ENCODE measurements around the gene NALCN. TPM values are rescaled to one million over a fixed set of nuclear protein-coding genes. Genes with fewer than 3 reads are reported as not detected.

The NALCN gene
- polyA plus RNA-seq, 3 donors, result not detected

- H3K36me3 Mint-ChIP-seq, result no peaks in the 10 kb centered on the region
- TF ChIP-seq CTCF (IDR thresholded peaks at IDR 0.05), result no peak
- no peaks in the 10 kb centered on the region for H3K4me1 ChIP-seq (ENCODE audit: control insufficient read depth in 1 of 2, insufficient read depth in 2 of 2, low read length in 2 of 2)
- H3K79me2 ChIP-seq (ENCODE audit: insufficient read depth, low read length), result no peaks in the 10 kb centered on the region
- H3K27ac Mint-ChIP-seq, result no peak overlapping the region
- no CpG with 5 or more reads among the region's 2 CpGs for WGBS (ENCODE audit: insufficient coverage)
- H3K9me3 Mint-ChIP-seq, result peaks cover 0 to 3% (median 0%) of the 10 kb centered on the region in 7 donors
- no peak overlapping the region for H3K9ac ChIP-seq (ENCODE audit: insufficient read depth, low read length, poor library complexity, severe bottlenecking)
- H3K4me2 ChIP-seq (replicated peaks; ENCODE audit: extremely low read depth, low read length, poor library complexity, severe bottlenecking), result no peak overlapping the region
- H3K4me3 Mint-ChIP-seq, result no peak overlapping the region
- DNase-seq, result no peak
- H3K36me3 ChIP-seq (replicated peaks in 1 of 2; ENCODE audit: control insufficient read depth in 1 of 2, insufficient read depth in 2 of 2, low read length in 2 of 2), result no peaks in the 10 kb centered on the region
- H3K9me3 ChIP-seq (replicated peaks in 1 of 2; ENCODE audit: control insufficient read depth in 1 of 2, insufficient read depth in 1 of 2, low read length in 2 of 2), result no peaks in the 10 kb centered on the region
- H3K4me3 ChIP-seq (replicated peaks in 1 of 3; ENCODE audit: low read depth in 2 of 3, low read length in 3 of 3), result no peak overlapping the region
- intact Hi-C loops (cut with micrococcal nuclease), result no loop called here
- no peak overlapping the region for H3K27ac ChIP-seq (ENCODE audit: low read depth in 1 of 2, low read length in 2 of 2)
- H3K4me1 Mint-ChIP-seq, result no peaks in the 10 kb centered on the region
- no peak overlapping the region for H2AFZ ChIP-seq (ENCODE audit: insufficient read depth, low read depth, low read length, poor library complexity, severe bottlenecking)
- H3K27me3 Mint-ChIP-seq (ENCODE audit: low read depth in 3 of 3), result peaks cover 8 to 16% (median 14%) of the 10 kb centered on the region in 3 donors
- H4K20me1 ChIP-seq (ENCODE audit: insufficient read depth, low read length), result no peaks in the 10 kb centered on the region
- H3K27me3 ChIP-seq (ENCODE audit: control insufficient read depth in 2 of 2, insufficient read depth in 2 of 2, low read length in 2 of 2), result peaks cover 5 to 15% of the 10 kb centered on the region in 2 donors
Observed at GRCh38 chr13:101454767-101455166, 38.5 kb upstream of the NALCN start.

GRCh38 chr13:101453784-101454201 is 37.5 kb upstream of the NALCN start:
- whole genome bisulfite sequencing (ENCODE audit: insufficient coverage), result 4% methylated on average over 33 of the region's 41 CpGs
- intact Hi-C loops (cut with micrococcal nuclease), result no loop called here
- Mint-ChIP-seq H3K4me1 (no peaks in the 10 kb centered on the region), H3K36me3 (no peaks in the 10 kb centered on the region), H3K9me3 (peaks cover 0 to 3% (median 0%) of the 10 kb centered on the region in 7 donors), H3K4me3 (peak overlapping the region in 1 of 2 donors; percentile 64), H3K27ac (no peak overlapping the region), H3K27me3 (ENCODE audit: low read depth in 3 of 3) (peaks cover 8 to 16% (median 14%) of the 10 kb centered on the region in 3 donors)
- Histone ChIP-seq H3K79me2 (ENCODE audit: insufficient read depth, low read length) (no peaks in the 10 kb centered on the region), H3K4me1 (ENCODE audit: control insufficient read depth in 1 of 2, insufficient read depth in 2 of 2, low read length in 2 of 2) (no peaks in the 10 kb centered on the region), H3K36me3 (replicated peaks in 1 of 2; ENCODE audit: control insufficient read depth in 1 of 2, insufficient read depth in 2 of 2, low read length in 2 of 2) (no peaks in the 10 kb centered on the region), H3K4me2 (replicated peaks; ENCODE audit: extremely low read depth, low read length, poor library complexity, severe bottlenecking) (no peak overlapping the region), H4K20me1 (ENCODE audit: insufficient read depth, low read length) (no peaks in the 10 kb centered on the region), H3K9ac (ENCODE audit: insufficient read depth, low read length, poor library complexity, severe bottlenecking) (no peak overlapping the region), H3K27ac (ENCODE audit: low read depth in 1 of 2, low read length in 2 of 2) (no peak overlapping the region), H2AFZ (ENCODE audit: insufficient read depth, low read depth, low read length, poor library complexity, severe bottlenecking) (no peak overlapping the region), H3K27me3 (ENCODE audit: control insufficient read depth in 2 of 2, insufficient read depth in 2 of 2, low read length in 2 of 2) (peaks cover 5 to 15% of the 10 kb centered on the region in 2 donors), H3K4me3 (replicated peaks in 1 of 3; ENCODE audit: low read depth in 2 of 3, low read length in 3 of 3) (no peak overlapping the region), H3K9me3 (replicated peaks in 1 of 2; ENCODE audit: control insufficient read depth in 1 of 2, insufficient read depth in 1 of 2, low read length in 2 of 2) (no peaks in the 10 kb centered on the region)
- TF ChIP-seq CTCF (IDR thresholded peaks at IDR 0.05), result no peak
- no peak for DNase-seq

All from CD14-positive monocyte (primary cell).